SHP77 (cell line): ENCODE data around the gene ZFAND4.
"Not testable (repeated sequence)": the region's sequence is repeated elsewhere in the genome, so short reads cannot be mapped to it uniquely, and the experiment has no call there.

Experiments used
- DNase-seq, 2 experiments: peaks; one replicate each; lab custom pipeline; 2025; lab: John Stamatoyannopoulos, UW

The ZFAND4 gene

GRCh38 chr10:45589868-45590267 lies 82.7 kb downstream of the ZFAND4 start:
- DNase-seq, result no peak

- no peak for DNase-seq
Observed at GRCh38 chr10:45589009-45589408, 83.6 kb downstream of the ZFAND4 start.

GRCh38 chr10:45586028-45586824 lies 86.3 kb downstream of the ZFAND4 start:
- no peak for DNase-seq

- no peak for DNase-seq
Observed at GRCh38 chr10:45585131-45585530, 87.4 kb downstream of the ZFAND4 start.

GRCh38 chr10:45582386-45582781 lies 90.2 kb downstream of the ZFAND4 start:
- no peak for DNase-seq

GRCh38 chr10:45581582-45582385 lies 90.8 kb downstream of the ZFAND4 start:
- DNase-seq, result no peak

- DNase-seq, result no peak
Observed at GRCh38 chr10:45581216-45581549, 91.4 kb downstream of the ZFAND4 start.

- no peak for DNase-seq
Observed at GRCh38 chr10:45580371-45581215, 92.0 kb downstream of the ZFAND4 start.

GRCh38 chr10:45578384-45578971 lies 94.1 kb downstream of the ZFAND4 start:
- DNase-seq, result no peak

GRCh38 chr10:45575966-45576597 lies 96.5 kb downstream of the ZFAND4 start:
- DNase-seq, result no peak

- DNase-seq, result not testable (repeated sequence)
Observed at GRCh38 chr10:45575032-45575761, 97.4 kb downstream of the ZFAND4 start.

GRCh38 chr10:45569471-45569870 lies 103.1 kb downstream of the ZFAND4 start:
- DNase-seq, result no peak

- no peak for DNase-seq
Observed at GRCh38 chr10:45566415-45566814, 106.2 kb downstream of the ZFAND4 start.
